K562 (cell line): ENCODE results near the gene ENG. TPM values are rescaled to one million over a fixed set of nuclear protein-coding genes. Genes with fewer than 3 reads are reported as not detected.

ENCODE experiments used
- BCL6 ChIP-seq: fragments of 250-450 bp; sonication (Bioruptor Pico); IDR thresholded peaks from 2 replicates; pipeline ENCODE4 v1.4.0; 2020
- BRD9 ChIP-seq: fragments of 450-650 bp; IDR thresholded peaks from 2 replicates; pipeline ENCODE4 v1.6.1; 2018; ENCODE audit warnings: low read depth; ENCODE audit not compliant: partially characterized antibody
- CBX3 ChIP-seq, 2 experiments: IDR thresholded peaks; 1 replicate in 1 of 2; 2 replicates in 1 of 2; pipeline ENCODE4 v1.6.1; 2012; ENCODE audit warnings: inconsistent platforms in 2 of 2, low read length in 2 of 2, borderline replicate concordance in 1 of 2, control low read depth in 1 of 2
- CHD2 ChIP-seq: IDR thresholded peaks from 2 replicates; pipeline ENCODE4 v1.6.1; 2011; ENCODE audit warnings: low read depth, low read length
- HCFC1 ChIP-seq: IDR thresholded peaks from 2 replicates; pipeline ENCODE4 v1.6.1; 2012; ENCODE audit warnings: low read depth, low read length, improper control_type of control experiment
- HNRNPLL ChIP-seq: fragments of 200-400 bp; formaldehyde crosslinking; IDR thresholded peaks from 2 replicates; pipeline ENCODE4 v1.6.1; 2017; ENCODE audit warnings: low read length, low read depth, mild to moderate bottlenecking; ENCODE audit not compliant: poor library complexity, severe bottlenecking
- MEF2A ChIP-seq: IDR thresholded peaks from 2 replicates; pipeline ENCODE4 v1.6.1; 2011; ENCODE audit warnings: low read depth, mild to moderate bottlenecking, low read length, moderate library complexity; ENCODE audit not compliant: control insufficient read depth
- NR4A1 ChIP-seq, 2 experiments: fragments of 250-450 bp in 1 of 2; fragments of 450-650 bp in 1 of 2; sonication (Bioruptor Pico) in 1 of 2; IDR thresholded peaks; 2 replicates each; pipeline versions ENCODE4 v1.4.0 to v1.6.1; 2016 to 2020; ENCODE audit warnings: mild to moderate bottlenecking in 2 of 2, missing compliant biosample characterization in 1 of 2, missing genetic modification characterization in 1 of 2, moderate library complexity in 1 of 2
- RBBP5 ChIP-seq: fragments of 200-600 bp; sonication (generic); IDR thresholded peaks from 2 replicates; pipeline ENCODE4 v1.6.1; 2012; ENCODE audit warnings: borderline replicate concordance, mild to moderate bottlenecking, low read length, control low read depth, inconsistent platforms; ENCODE audit not compliant: insufficient read depth, poor library complexity, severe bottlenecking
- RBFOX2 ChIP-seq: fragments of 200-400 bp; formaldehyde crosslinking; IDR thresholded peaks from 2 replicates; pipeline ENCODE4 v1.6.1; 2017; ENCODE audit warnings: low read depth, mild to moderate bottlenecking, low read length, moderate library complexity
- SIN3A ChIP-seq, 2 experiments: fragments of 150-350 bp in 1 of 2; IDR thresholded peaks; 2 replicates each; pipeline ENCODE4 v1.6.1; 2011 to 2016; ENCODE audit warnings: borderline replicate concordance in 2 of 2, low read depth in 2 of 2, low read length in 2 of 2, mild to moderate bottlenecking in 2 of 2, moderate library complexity in 2 of 2; ENCODE audit not compliant: control insufficient read depth in 1 of 2
- SIN3B ChIP-seq: fragments of 450-650 bp; IDR thresholded peaks from 2 replicates; pipeline ENCODE4 v1.6.1; 2017; ENCODE audit warnings: low read depth, mild to moderate bottlenecking, moderate library complexity
- SRSF1 ChIP-seq: fragments of 200-400 bp; formaldehyde crosslinking; IDR thresholded peaks from 2 replicates; pipeline ENCODE4 v1.6.1; 2017; ENCODE audit warnings: mild to moderate bottlenecking, low read depth, low read length, moderate library complexity
- TARDBP ChIP-seq: fragments of 450-650 bp; IDR thresholded peaks from 2 replicates; pipeline ENCODE4 v1.6.1; 2016
- TRIM25 ChIP-seq: fragments of 450-650 bp; IDR thresholded peaks from 2 replicates; pipeline ENCODE4 v1.7.0; 2016; ENCODE audit warnings: borderline replicate concordance
- ZNF274 ChIP-seq: IDR thresholded peaks from 2 replicates; pipeline ENCODE4 v1.6.1; 2011; ENCODE audit warnings: low read depth, mild to moderate bottlenecking, low read length, moderate library complexity, borderline replicate concordance
- ZNF41 ChIP-seq: fragments of 250-450 bp; sonication (Bioruptor Pico); conservative IDR thresholded peaks from 2 replicates; pipeline ENCODE4 v1.4.0; 2020; ENCODE audit warnings: mild to moderate bottlenecking
- ZNF639 ChIP-seq, 2 experiments: fragments of 200-800 bp in 1 of 2; sonication (Bioruptor generic) in 1 of 2; sonication (generic) in 1 of 2; formaldehyde crosslinking in 1 of 2; IDR thresholded peaks in 1 of 2; conservative IDR thresholded peaks in 1 of 2; 2 replicates each; pipeline versions ENCODE4 v1.5.0 to v1.6.1; 2016 to 2020; ENCODE audit warnings: missing compliant biosample characterization in 1 of 2, missing genetic modification characterization in 1 of 2, missing genetic modification reagents in 1 of 2
- ZNF766 ChIP-seq: fragments of 200-800 bp; sonication (Bioruptor generic); conservative IDR thresholded peaks from 2 replicates; pipeline ENCODE4 v1.6.1; 2016; ENCODE audit warnings: missing genetic modification characterization, missing compliant biosample characterization
- ZNF780A ChIP-seq: fragments of 250-450 bp; sonication (Bioruptor Pico); IDR thresholded peaks from 2 replicates; pipeline ENCODE4 v1.5.0; 2021; ENCODE audit warnings: mild to moderate bottlenecking
- polyA plus RNA-seq, 8 experiments: library from polyadenylated mRNA; depleted of rRNA in 4 of 8; stranded (reverse) in 5 of 8; unstranded in 3 of 8; fragments of >200 nt; fragmentation: Nextera tagmentation in 2 of 8; fragmentation: Illumina TruSeq in 1 of 8; extraction: Ambion mirVana in 2 of 8; extraction: Trizol in 1 of 8; gene quantifications; 2 replicates each; pipeline versions ENCODE4 v1.2.1 to v1.2.3, GENCODE V29; 2011 to 2014; ENCODE audit warnings: inconsistent platforms in 1 of 8, missing spikeins in 1 of 8
- total RNA-seq, 7 experiments: library from RNA; depleted of rRNA in 6 of 7; stranded (reverse); fragments of >200 nt in 6 of 7; fragmentation: Illumina TruSeq in 2 of 7; extraction: Trizol in 2 of 7; gene quantifications; 2 replicates each; pipeline versions ENCODE4 v1.2.1 to v1.2.3, GENCODE V29; 2011 to 2021; ENCODE audit warnings: low replicate concordance in 1 of 7
- TF ChIP-seq, protein P1 (sequence below): sonication (generic); formaldehyde crosslinking; IDR thresholded peaks from 2 replicates; pipeline ENCODE4 v1.9.0; 2022; ENCODE audit warnings: mild to moderate bottlenecking, missing genetic modification reagents
- TF ChIP-seq, protein P2 (sequence below): sonication (generic); formaldehyde crosslinking; IDR thresholded peaks from 2 replicates; pipeline ENCODE4 v1.8.0; 2022; ENCODE audit warnings: missing genetic modification reagents, mild to moderate bottlenecking, borderline replicate concordance

Gene ENG
- total and polyA plus RNA-seq, 9 of the 15 experiments (the other 6 are each of a cell fraction or from before 2014, with no cell fraction given) = 0.04 to 0.40 (median 0.14) TPM; not detected in 1

- TF ChIP-seq BRD9 (peak; percentile 57), MEF2A (peak; percentile 43; the same call in 1 of the 2 replicates), BCL6 (no peak), CBX3 (IDR thresholded peaks at IDR 0.05; ENCODE audit: borderline replicate concordance in 1 of 2, low read length in 2 of 2) (no peak), HCFC1 (peak; percentile 34; the same call in 1 of the 2 replicates), NR4A1 (CRISPR knock-in tag; IDR thresholded peaks at IDR 0.05) (no peak), NR4A1 (tag; IDR thresholded peaks at IDR 0.05) (no peak), ZNF41 (no peak), ZNF639 (CRISPR knock-in tag; conservative IDR thresholded peaks at IDR 0.05 in 1 of 2, IDR thresholded peaks at IDR 0.05 in 1 of 2) (peak in 1 of 2 experiments; percentile 62; a peak in 2 of 4 replicates), SIN3B (peak; percentile 74; the same call in 1 of the 2 replicates), CHD2 (no peak), SIN3A (IDR thresholded peaks at IDR 0.05; ENCODE audit: borderline replicate concordance in 2 of 2, control insufficient read depth in 1 of 2, low read depth in 2 of 2, low read length in 2 of 2) (peak; percentile 59 to 69; a peak in 2 of 4 replicates), ZNF274 (no peak), ZNF780A (CRISPR knock-in tag) (no peak), SRSF1 (no peak), TARDBP (0 out of 2 replicates have a peak, but pooled peaks have one; percentile 75), TRIM25 (no peak), ZNF766 (CRISPR knock-in tag) (peak; percentile 17; the same call in 1 of the 2 replicates), RBBP5 (peak; percentile 78), RBFOX2 (peak; percentile 90), HNRNPLL (no peak)
- TF ChIP-seq, protein P1, sequence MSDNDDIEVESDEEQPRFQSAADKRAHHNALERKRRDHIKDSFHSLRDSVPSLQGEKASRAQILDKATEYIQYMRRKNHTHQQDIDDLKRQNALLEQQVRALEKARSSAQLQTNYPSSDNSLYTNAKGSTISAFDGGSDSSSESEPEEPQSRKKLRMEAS (CRISPR knock-in tag) = peak; percentile 94
- TF ChIP-seq, protein P2, sequence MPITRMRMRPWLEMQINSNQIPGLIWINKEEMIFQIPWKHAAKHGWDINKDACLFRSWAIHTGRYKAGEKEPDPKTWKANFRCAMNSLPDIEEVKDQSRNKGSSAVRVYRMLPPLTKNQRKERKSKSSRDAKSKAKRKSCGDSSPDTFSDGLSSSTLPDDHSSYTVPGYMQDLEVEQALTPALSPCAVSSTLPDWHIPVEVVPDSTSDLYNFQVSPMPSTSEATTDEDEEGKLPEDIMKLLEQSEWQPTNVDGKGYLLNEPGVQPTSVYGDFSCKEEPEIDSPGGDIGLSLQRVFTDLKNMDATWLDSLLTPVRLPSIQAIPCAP (CRISPR knock-in tag) = no peak
Observed at GRCh38 chr9:127802576-127803443, 51.6 kb downstream of the ENG start, which contains the start of gene FPGS (continued).
